Smooth muscle cell (in vitro differentiated cells): Measurements from ENCODE around the gene ZNF865. TPM values are rescaled to one million over a fixed set of nuclear protein-coding genes. Genes with fewer than 3 reads are reported as not detected.
A peak's percentile ranks its signal among the peaks of the same experiment; 100 is the strongest.

Experiments used
- DNase-seq: peaks from one replicate; lab custom pipeline; 2025; ENCODE audit not compliant: unreplicated experiment; lab: John Stamatoyannopoulos, UW
- H2AFZ ChIP-seq: fragments of 200-600 bp; sonication (generic); 2 replicates; pipeline ENCODE4 v1.6.0; 2016; ENCODE audit warnings: antibody characterized with exemption, low read depth, mild to moderate bottlenecking
- H3F3A ChIP-seq: fragments of 200-600 bp; sonication (generic); 2 replicates; pipeline ENCODE4 v1.6.0; 2017; ENCODE audit warnings: antibody characterized with exemption, low read depth
- H3K27ac ChIP-seq: fragments of 200-600 bp; sonication (generic); 2 replicates; pipeline ENCODE4 v1.5.1; 2016; ENCODE audit warnings: low read depth, mild to moderate bottlenecking
- H3K27me3 ChIP-seq: fragments of 200-600 bp; sonication (generic); 2 replicates; pipeline ENCODE4 v1.6.1; 2016; ENCODE audit warnings: low read depth, mild to moderate bottlenecking
- H3K36me3 ChIP-seq: fragments of 200-600 bp; sonication (generic); 2 replicates; pipeline ENCODE4 v1.5.1; 2016; ENCODE audit warnings: low read depth
- H3K4me1 ChIP-seq: fragments of 200-600 bp; sonication (generic); 2 replicates; pipeline ENCODE4 v1.5.1; 2016; ENCODE audit warnings: low read depth
- H3K4me2 ChIP-seq: fragments of 200-600 bp; sonication (generic); 2 replicates; pipeline ENCODE4 v1.6.0; 2016; ENCODE audit warnings: mild to moderate bottlenecking
- H3K4me3 ChIP-seq: fragments of 200-600 bp; sonication (generic); 2 replicates; pipeline ENCODE4 v1.5.1; 2016; ENCODE audit warnings: mild to moderate bottlenecking
- H3K79me2 ChIP-seq: fragments of 200-600 bp; sonication (generic); 2 replicates; pipeline ENCODE4 v1.6.0; 2016; ENCODE audit warnings: low read depth, mild to moderate bottlenecking
- H3K9ac ChIP-seq: fragments of 200-600 bp; sonication (generic); 2 replicates; pipeline ENCODE4 v1.6.0; 2016; ENCODE audit warnings: low read depth
- H3K9me3 ChIP-seq: fragments of 200-600 bp; sonication (generic); replicated peaks from 2 replicates; pipeline ENCODE4 v1.5.1; 2016; ENCODE audit warnings: low read depth
- H4K20me1 ChIP-seq: fragments of 200-600 bp; sonication (generic); 2 replicates; pipeline ENCODE4 v1.6.0; 2016; ENCODE audit warnings: low read depth
- WGBS: methylation state at CpG from one replicate; pipeline ENCODE4 v1.1.7; 2016; ENCODE audit warnings: low lambda C conversion rate; 5-methylcytosine and 5-hydroxymethylcytosine counted together
- polyA plus RNA-seq: library from polyadenylated mRNA; unstranded; fragments of >200 nt; fragmentation: Nextera tagmentation; extraction: Ambion mirVana; gene quantifications from 2 replicates; pipeline ENCODE4 v1.2.1, GENCODE V29; 2016
- total RNA-seq: library from RNA; depleted of rRNA; stranded (reverse); fragments of >200 nt; gene quantifications from 2 replicates; pipeline ENCODE4 v1.2.3, GENCODE V29; 2014
- TF ChIP-seq, protein P1 (sequence below): fragments of 200-600 bp; sonication (generic); IDR thresholded peaks from 2 replicates; pipeline ENCODE4 v1.5.1; 2017; ENCODE audit warnings: borderline replicate concordance, mild to moderate bottlenecking, antibody characterized with exemption; ENCODE audit not compliant: insufficient read depth, poor library complexity, severe bottlenecking

The ZNF865 gene
- total and polyA plus RNA-seq, 2 experiments from 2014 or later: 1.2 to 3.8 TPM

- no peaks in the 10 kb centered on the region for H3K36me3 ChIP-seq
- TF ChIP-seq, protein P1, sequence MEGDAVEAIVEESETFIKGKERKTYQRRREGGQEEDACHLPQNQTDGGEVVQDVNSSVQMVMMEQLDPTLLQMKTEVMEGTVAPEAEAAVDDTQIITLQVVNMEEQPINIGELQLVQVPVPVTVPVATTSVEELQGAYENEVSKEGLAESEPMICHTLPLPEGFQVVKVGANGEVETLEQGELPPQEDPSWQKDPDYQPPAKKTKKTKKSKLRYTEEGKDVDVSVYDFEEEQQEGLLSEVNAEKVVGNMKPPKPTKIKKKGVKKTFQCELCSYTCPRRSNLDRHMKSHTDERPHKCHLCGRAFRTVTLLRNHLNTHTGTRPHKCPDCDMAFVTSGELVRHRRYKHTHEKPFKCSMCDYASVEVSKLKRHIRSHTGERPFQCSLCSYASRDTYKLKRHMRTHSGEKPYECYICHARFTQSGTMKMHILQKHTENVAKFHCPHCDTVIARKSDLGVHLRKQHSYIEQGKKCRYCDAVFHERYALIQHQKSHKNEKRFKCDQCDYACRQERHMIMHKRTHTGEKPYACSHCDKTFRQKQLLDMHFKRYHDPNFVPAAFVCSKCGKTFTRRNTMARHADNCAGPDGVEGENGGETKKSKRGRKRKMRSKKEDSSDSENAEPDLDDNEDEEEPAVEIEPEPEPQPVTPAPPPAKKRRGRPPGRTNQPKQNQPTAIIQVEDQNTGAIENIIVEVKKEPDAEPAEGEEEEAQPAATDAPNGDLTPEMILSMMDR: no peak
- H3K27ac ChIP-seq: peak within 1 kb of the TSS; percentile 96
- peak; percentile 92 for DNase-seq
- H3K9ac ChIP-seq: peak within 1 kb of the TSS; percentile 96
- no peaks in the 10 kb centered on the region for H4K20me1 ChIP-seq
- H2AFZ ChIP-seq: peak within 1 kb of the TSS; percentile 67
- H3K4me2 ChIP-seq: peak within 1 kb of the TSS; percentile 78
- H3K4me1 ChIP-seq: peaks cover 8% of the 10 kb centered on the region
- peak within 1 kb of the TSS; percentile 94 for H3K4me3 ChIP-seq
- H3F3A ChIP-seq: peaks cover 16% of the 10 kb centered on the region
- no peaks in the 10 kb centered on the region for H3K79me2 ChIP-seq
- WGBS: under 1% methylated on average over 29 of the region's 97 CpGs
- no peaks in the 10 kb centered on the region for H3K9me3 ChIP-seq
- no peaks in the 10 kb centered on the region for H3K27me3 ChIP-seq
Measured at GRCh38 chr19:55599842-55600661, 5.4 kb upstream of the ZNF865 start, which contains the start of gene ZNF524. ZNF524 (plus strand) TSS chr19:55600288; CDS start chr19:55602113, 1,825 bp downstream.

GRCh38 chr19:55600662-55601028, 4.8 kb upstream of the ZNF865 start:
- Histone ChIP-seq H3K9ac (peak overlapping the region; percentile 96), H3F3A (peaks cover 16% of the 10 kb centered on the region), H2AFZ (no peak overlapping the region), H3K27me3 (no peaks in the 10 kb centered on the region), H3K27ac (peak overlapping the region; percentile 96), H3K79me2 (no peaks in the 10 kb centered on the region), H3K4me2 (peak overlapping the region; percentile 78), H3K9me3 (no peaks in the 10 kb centered on the region), H3K36me3 (no peaks in the 10 kb centered on the region), H4K20me1 (no peaks in the 10 kb centered on the region), H3K4me3 (peak overlapping the region; percentile 94), H3K4me1 (peaks cover 8% of the 10 kb centered on the region)
- WGBS: 28% methylated on average over 7 of the region's 15 CpGs
- DNase-seq: no peak
- TF ChIP-seq, protein P1: no peak

DNA sequence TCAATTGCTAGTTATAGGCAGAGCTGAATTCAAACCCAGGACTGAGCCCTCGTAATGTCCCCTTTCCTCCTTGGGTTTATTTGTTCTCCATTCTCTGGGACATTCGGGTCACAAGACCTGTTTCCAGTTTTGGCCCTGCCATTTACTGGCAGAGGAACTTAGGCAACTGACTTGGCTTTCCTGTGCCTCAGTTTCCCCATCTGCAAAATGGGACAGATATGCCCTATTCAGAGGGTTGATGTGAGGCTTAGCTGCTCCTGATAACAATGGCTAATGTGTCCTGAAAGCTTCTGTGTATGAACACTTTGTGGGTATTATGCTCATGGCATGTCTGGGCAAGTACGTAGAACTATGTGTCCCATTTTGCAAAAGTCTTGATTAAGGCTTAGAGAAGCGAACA, 4.4 kb upstream of the ZNF865 start:
- peak overlapping the region; percentile 96 for H3K27ac ChIP-seq
- no peak overlapping the region for H2AFZ ChIP-seq
- H3K9ac ChIP-seq: no peak overlapping the region
- H3K4me2 ChIP-seq: peak overlapping the region; percentile 78
- 82% methylated on average over 4 of the region's 4 CpGs for WGBS
- H3K4me1 ChIP-seq: peaks cover 8% of the 10 kb centered on the region
- H3F3A ChIP-seq: peaks cover 16% of the 10 kb centered on the region
- H3K4me3 ChIP-seq: peak overlapping the region; percentile 94
- no peak for DNase-seq
- H3K79me2 ChIP-seq: no peaks in the 10 kb centered on the region
- H3K9me3 ChIP-seq: no peaks in the 10 kb centered on the region
- H4K20me1 ChIP-seq: no peaks in the 10 kb centered on the region
- H3K36me3 ChIP-seq: no peaks in the 10 kb centered on the region
- no peaks in the 10 kb centered on the region for H3K27me3 ChIP-seq
- TF ChIP-seq, protein P1: no peak
